ENCODE data around the gene MACROD2. TPM values are rescaled to one million over a fixed set of nuclear protein-coding genes. Genes with fewer than 3 reads are reported as not detected.

MACROD2 gene
- total RNA-seq, 1 experiment from 2014 or later = 1.4 TPM

- no peaks in the 10 kb centered on the region for H3K36me3 ChIP-seq (ENCODE audit: insufficient read depth, low read length, poor library complexity, severe bottlenecking)
- TF ChIP-seq EZH2 (IDR thresholded peaks at IDR 0.05; ENCODE audit: borderline replicate concordance, low read depth, low read length, poor library complexity, severe bottlenecking) (no peak), CTCF (conservative IDR thresholded peaks at IDR 0.05; ENCODE audit: low read depth, low read length) (no peak)
- DNase-seq (ENCODE audit: low spot score) = no peak
- no TSS peak for BruUV-seq (replicated peaks)
- no peak overlapping the region for H3K27ac ChIP-seq (ENCODE audit: low read depth, low read length, poor library complexity, severe bottlenecking)
- H3K9me3 ChIP-seq (ENCODE audit: low read depth, low read length, poor library complexity, severe bottlenecking) = peaks cover 14% of the 10 kb centered on the region
- CTCF ChIA-PET = no interaction called here
- H3K4me3 ChIP-seq (ENCODE audit: low read depth, low read length, poor library complexity, severe bottlenecking) = no peak overlapping the region
- H3K27me3 ChIP-seq (replicated peaks; ENCODE audit: insufficient read depth, low read depth, low read length, poor library complexity) = no peaks in the 10 kb centered on the region
- intact Hi-C loops (cut with micrococcal nuclease; ENCODE audit: unreplicated experiment) = no loop called here
- POLR2A ChIA-PET (ENCODE audit: low non-redundant PET) = no interaction called here
- no peaks in the 10 kb centered on the region for H3K4me1 ChIP-seq (ENCODE audit: insufficient read depth, low read length, poor library complexity, severe bottlenecking)
These were observed 1565.8 kb downstream of the MACROD2 start for GRCh38 chr20:15561070-15561569.

GRCh38 chr20:15561707-15562404 is 1566.5 kb downstream of the MACROD2 start:
- POLR2A ChIA-PET (ENCODE audit: low non-redundant PET) = no interaction called here
- Histone ChIP-seq H3K36me3 (ENCODE audit: insufficient read depth, low read length, poor library complexity, severe bottlenecking) (no peaks in the 10 kb centered on the region), H3K27me3 (replicated peaks; ENCODE audit: insufficient read depth, low read depth, low read length, poor library complexity) (no peaks in the 10 kb centered on the region), H3K9me3 (ENCODE audit: low read depth, low read length, poor library complexity, severe bottlenecking) (peaks cover 17% of the 10 kb centered on the region), H3K27ac (ENCODE audit: low read depth, low read length, poor library complexity, severe bottlenecking) (no peak overlapping the region), H3K4me1 (ENCODE audit: insufficient read depth, low read length, poor library complexity, severe bottlenecking) (no peaks in the 10 kb centered on the region), H3K4me3 (ENCODE audit: low read depth, low read length, poor library complexity, severe bottlenecking) (no peak overlapping the region)
- intact Hi-C loops (cut with micrococcal nuclease; ENCODE audit: unreplicated experiment) = no loop called here
- TF ChIP-seq EZH2 (IDR thresholded peaks at IDR 0.05; ENCODE audit: borderline replicate concordance, low read depth, low read length, poor library complexity, severe bottlenecking) (no peak), CTCF (conservative IDR thresholded peaks at IDR 0.05; ENCODE audit: low read depth, low read length) (no peak)
- BruUV-seq (replicated peaks) = no TSS peak
- no peak for DNase-seq (ENCODE audit: low spot score)
- CTCF ChIA-PET = no interaction called here

- H3K9me3 ChIP-seq (ENCODE audit: low read depth, low read length, poor library complexity, severe bottlenecking) = peaks cover 15% of the 10 kb centered on the region
- intact Hi-C loops (cut with micrococcal nuclease; ENCODE audit: unreplicated experiment) = no loop called here
- H3K36me3 ChIP-seq (ENCODE audit: insufficient read depth, low read length, poor library complexity, severe bottlenecking) = no peaks in the 10 kb centered on the region
- DNase-seq (ENCODE audit: low spot score) = no peak
- H3K27ac ChIP-seq (ENCODE audit: low read depth, low read length, poor library complexity, severe bottlenecking) = no peak overlapping the region
- TF ChIP-seq EZH2 (IDR thresholded peaks at IDR 0.05; ENCODE audit: borderline replicate concordance, low read depth, low read length, poor library complexity, severe bottlenecking) = no peak
- no peak for TF ChIP-seq CTCF (conservative IDR thresholded peaks at IDR 0.05; ENCODE audit: low read depth, low read length)
- H3K27me3 ChIP-seq (replicated peaks; ENCODE audit: insufficient read depth, low read depth, low read length, poor library complexity) = no peaks in the 10 kb centered on the region
- BruUV-seq (replicated peaks) = no TSS peak
- POLR2A ChIA-PET (ENCODE audit: low non-redundant PET) = no interaction called here
- H3K4me1 ChIP-seq (ENCODE audit: insufficient read depth, low read length, poor library complexity, severe bottlenecking) = no peaks in the 10 kb centered on the region
- no peak overlapping the region for H3K4me3 ChIP-seq (ENCODE audit: low read depth, low read length, poor library complexity, severe bottlenecking)
- CTCF ChIA-PET = no interaction called here
These were observed 1568.5 kb downstream of the MACROD2 start for GRCh38 chr20:15563836-15564235.
